Raji (cell line): ENCODE measurements around the gene EIF1AD.

Experiments used
- POLR2A ChIP-seq: IDR thresholded peaks from 2 replicates; pipeline ENCODE4 v1.6.1; 2011; ENCODE audit warnings: low read depth, low read length, control low read depth; ENCODE audit not compliant: insufficient read depth

Gene EIF1AD

GRCh38 chr11:65967329-65967934 lies 34.5 kb downstream of the EIF1AD start:
- no peak for TF ChIP-seq POLR2A

DNA sequence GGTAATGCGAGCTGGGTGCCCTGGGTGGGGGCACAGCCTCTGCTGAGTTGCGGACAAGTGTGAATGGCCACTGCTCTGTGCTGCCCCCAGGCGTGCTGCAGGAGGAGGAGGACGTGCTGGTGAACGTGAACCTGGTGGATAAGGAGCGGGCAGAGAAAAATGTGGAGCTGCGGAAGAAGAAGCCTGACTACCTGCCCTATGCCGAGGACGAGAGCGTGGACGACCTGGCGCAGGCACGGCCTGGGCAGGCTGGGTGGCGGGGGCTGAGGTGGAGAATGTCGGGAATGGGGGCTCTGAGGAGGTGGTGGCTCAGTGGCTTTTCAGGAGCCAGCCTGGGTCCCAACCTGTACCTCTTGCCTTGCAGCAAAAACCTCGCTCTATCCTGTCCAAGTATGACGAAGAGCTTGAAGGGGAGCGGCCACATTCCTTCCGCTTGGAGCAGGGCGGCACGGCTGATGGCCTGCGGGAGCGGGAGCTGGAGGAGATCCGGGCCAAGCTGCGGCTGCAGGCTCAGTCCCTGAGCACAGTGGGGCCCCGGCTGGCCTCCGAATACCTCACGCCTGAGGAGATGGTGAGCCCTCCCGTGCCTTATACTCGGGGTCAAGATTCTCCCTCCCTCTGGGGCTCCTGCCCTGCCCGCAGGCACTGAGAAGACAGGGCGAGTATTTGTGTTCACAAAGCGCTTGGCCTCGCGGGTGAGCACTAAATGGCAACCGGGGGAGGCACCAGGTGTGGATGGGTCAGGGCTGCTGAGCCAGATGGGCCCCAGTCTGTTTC lies 35.8 kb downstream of the EIF1AD start:
- TF ChIP-seq POLR2A, result no peak

- TF ChIP-seq POLR2A, result no peak
Observed at GRCh38 chr11:65964906-65965305, 37.1 kb downstream of the EIF1AD start.

GRCh38 chr11:65962141-65962564 lies 39.8 kb downstream of the EIF1AD start:
- no peak for TF ChIP-seq POLR2A

DNA sequence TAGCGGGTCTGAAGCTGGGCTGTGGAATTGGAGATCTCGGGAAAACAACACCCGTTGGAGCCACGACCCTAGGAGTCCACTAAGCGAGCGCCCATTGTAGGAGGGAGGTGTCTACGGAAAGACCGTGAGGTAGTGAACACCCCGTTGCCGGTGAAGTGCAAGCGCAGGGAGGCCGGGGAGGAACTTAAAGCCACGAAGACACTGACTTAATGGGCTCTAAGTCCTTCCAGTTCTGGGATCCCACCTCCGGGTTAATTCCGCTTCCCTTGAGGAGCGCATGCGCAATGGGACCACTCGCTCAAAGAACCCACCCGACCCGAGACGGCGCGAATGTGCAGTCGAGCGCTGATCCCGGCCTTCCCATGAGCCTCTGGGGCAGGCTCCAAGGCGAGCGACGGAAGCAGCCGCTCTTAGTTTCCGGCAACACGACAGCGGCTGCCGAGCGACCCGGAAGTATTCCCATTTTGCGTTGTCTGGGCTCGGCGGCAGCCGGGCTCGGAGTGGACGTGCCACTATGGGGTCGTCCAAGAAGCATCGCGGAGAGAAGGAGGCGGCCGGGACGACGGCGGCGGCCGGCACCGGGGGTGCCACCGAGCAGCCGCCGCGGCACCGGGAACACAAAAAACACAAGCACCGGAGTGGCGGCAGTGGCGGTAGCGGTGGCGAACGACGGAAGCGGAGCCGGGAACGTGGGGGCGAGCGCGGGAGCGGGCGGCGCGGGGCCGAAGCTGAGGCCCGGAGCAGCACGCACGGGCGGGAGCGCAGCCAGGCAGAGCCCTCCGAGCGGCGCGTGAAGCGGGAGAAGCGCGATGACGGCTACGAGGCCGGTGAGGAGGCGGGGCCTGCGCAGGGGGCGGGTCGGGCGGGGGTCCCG lies 40.5 kb downstream of the EIF1AD start, which contains the start of gene SART1:
SART1 (plus strand) TSS at position 468 of the 874 bp plus-strand sequence; CDS start at position 515, 47 bp downstream.
- TF ChIP-seq POLR2A, result peak; percentile 97

- no peak for TF ChIP-seq POLR2A
Observed at GRCh38 chr11:65960824-65961266, 41.1 kb downstream of the EIF1AD start.

DNA sequence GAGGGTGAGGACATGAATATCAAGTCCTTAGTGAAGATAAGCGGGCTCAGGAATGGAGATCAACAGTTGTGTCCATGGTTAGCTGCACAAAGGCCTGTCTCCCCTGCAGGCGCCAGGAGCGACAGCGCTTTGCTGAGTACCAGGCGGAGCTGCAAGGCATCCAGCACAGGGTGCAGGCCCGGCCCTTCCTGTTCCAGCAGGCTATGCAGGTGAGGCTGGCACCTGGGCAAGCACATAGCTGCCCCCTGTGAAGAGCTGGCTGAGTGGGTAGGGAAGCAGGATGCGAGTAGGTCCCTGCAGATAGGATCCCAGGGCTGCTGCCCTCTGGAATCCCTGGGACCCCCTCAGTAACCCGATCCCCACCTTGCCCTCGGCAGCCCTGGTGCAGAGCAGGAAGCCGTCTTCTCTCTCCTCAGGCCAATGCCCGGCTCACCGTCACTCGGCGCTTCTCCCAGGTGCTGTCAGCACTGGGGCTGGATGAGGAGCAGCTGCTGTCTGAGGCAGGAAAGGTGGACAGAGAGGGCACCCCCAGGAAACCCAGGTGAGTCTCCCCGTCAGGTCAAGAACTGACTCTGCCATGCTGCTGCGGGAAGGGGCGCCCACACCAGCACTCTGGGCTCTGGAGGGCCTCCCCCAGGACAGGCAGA lies 43.1 kb downstream of the EIF1AD start:
- TF ChIP-seq POLR2A, result no peak

GRCh38 chr11:65958291-65958690 lies 43.7 kb downstream of the EIF1AD start:
- no peak for TF ChIP-seq POLR2A

GRCh38 chr11:65954771-65955170 lies 47.2 kb downstream of the EIF1AD start:
- no peak for TF ChIP-seq POLR2A

- TF ChIP-seq POLR2A, result no peak
Observed at GRCh38 chr11:65953471-65953870, 48.5 kb downstream of the EIF1AD start.

DNA sequence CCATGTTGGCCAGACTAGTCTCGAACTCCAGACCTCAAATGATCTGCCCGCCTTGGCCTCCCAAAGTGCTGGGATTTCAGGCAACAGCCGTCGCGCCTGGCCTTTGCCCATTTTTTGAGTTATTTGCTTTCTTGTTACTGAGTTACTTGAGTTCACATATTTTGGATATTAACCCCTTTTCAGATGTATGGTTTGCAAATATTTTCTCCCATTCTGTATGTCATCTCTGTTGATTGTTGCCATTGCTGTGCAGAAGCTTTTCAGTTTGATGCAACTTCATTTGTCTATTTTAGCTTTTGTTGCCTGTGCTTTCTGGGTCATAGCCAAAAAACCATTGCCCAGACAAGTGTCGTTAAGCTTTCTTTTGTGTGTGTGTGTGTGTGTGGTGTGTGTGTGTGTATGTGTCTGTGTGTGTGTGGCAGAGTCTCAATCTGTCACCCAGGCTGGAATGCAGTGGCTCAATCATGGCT lies 49.9 kb downstream of the EIF1AD start:
- no peak for TF ChIP-seq POLR2A

DNA sequence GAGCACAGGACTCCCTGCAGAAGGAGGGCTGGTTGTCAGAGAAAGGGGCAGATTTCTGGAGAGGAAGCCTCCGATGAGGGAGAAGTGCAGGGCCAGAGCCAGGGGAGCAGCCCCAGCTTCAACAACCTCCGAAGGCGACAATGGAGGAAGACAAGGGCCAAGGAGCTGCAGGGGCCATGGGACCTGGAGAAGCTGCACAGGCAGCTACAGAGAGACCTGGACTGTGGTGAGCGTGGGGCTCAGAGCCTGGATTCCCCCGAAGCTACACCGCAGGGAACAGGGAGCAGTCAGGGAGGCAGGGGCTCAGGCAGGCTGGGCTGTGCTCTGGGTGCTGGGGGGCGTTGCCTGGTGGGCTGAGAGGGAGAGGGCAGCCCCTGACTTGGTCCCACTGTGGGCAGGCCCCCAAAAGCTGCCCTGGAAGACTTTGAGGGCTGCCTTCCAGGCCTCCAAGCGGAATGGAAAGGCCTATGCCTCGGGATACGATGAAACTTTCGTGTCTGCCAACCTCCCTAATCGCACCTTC lies 54.3 kb downstream of the EIF1AD start:
- no peak for TF ChIP-seq POLR2A

DNA sequence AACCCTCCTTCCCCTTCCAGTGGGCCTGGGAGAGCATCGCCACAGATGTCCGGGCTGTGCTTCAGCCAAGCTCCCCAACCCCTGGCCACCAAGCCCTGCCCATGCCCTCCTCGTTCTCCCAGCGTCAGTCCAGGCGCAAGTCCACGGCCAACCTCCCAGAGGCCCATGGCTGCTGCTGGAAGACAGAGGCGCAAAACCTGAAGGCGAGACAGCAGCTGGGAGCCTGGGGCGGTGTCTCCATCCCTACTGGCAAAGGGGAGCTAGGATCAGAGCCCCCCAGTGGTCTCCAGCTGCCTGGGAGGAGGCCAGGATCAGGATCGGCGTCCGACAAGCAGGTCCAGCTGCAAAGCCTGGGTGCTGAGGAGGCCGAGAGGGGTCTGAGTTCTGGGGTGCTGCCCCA lies 54.8 kb downstream of the EIF1AD start:
- TF ChIP-seq POLR2A, result no peak

- TF ChIP-seq POLR2A, result no peak
Observed at GRCh38 chr11:65946655-65947054, 55.3 kb downstream of the EIF1AD start.
